ENCODE data around the gene TGM2.
A peak's percentile ranks its signal among the peaks of the same experiment; 100 is the strongest.

GRCh38 chr20:38135651-38136420 lies 29.2 kb downstream of the TGM2 start:
- TF ChIP-seq CTCF (IDR thresholded peaks at IDR 0.05 in 8 of 11, conservative IDR thresholded peaks at IDR 0.05 in 3 of 11) = no peak
- TF ChIP-seq POLR2A (IDR thresholded peaks at IDR 0.05) = no peak
- TF ChIP-seq POLR2AphosphoS5 (IDR thresholded peaks at IDR 0.05) = peak in 1 of 3 donors; percentile 24

Data from spleen (tissue), 7 donors.